KMS-11 (cell line): ENCODE measurements around the gene ARHGDIB.

ENCODE experiments used
- H2AFZ ChIP-seq: fragments of 200-600 bp; sonication (generic); 2 replicates; pipeline ENCODE4 v1.6.1; 2016; ENCODE audit warnings: antibody characterized with exemption, mixed run types, low read depth
- H3K27ac ChIP-seq: fragments of 200-600 bp; sonication (generic); 2 replicates; pipeline ENCODE4 v1.6.1; 2016; ENCODE audit warnings: mild to moderate bottlenecking, mixed run types
- H3K27me3 ChIP-seq: fragments of 200-600 bp; sonication (generic); 2 replicates; pipeline ENCODE4 v1.6.1; 2017; ENCODE audit warnings: mild to moderate bottlenecking, low read depth, mixed run types, moderate library complexity; ENCODE audit not compliant: insufficient read depth
- H3K36me3 ChIP-seq: fragments of 200-600 bp; sonication (generic); 2 replicates; pipeline ENCODE4 v1.6.1; 2017; ENCODE audit warnings: mild to moderate bottlenecking, mixed run types; ENCODE audit not compliant: insufficient read depth
- H3K4me1 ChIP-seq: fragments of 200-600 bp; sonication (generic); 2 replicates; pipeline ENCODE4 v1.6.1; 2016; ENCODE audit warnings: mild to moderate bottlenecking, low read depth, mixed run types; ENCODE audit not compliant: poor library complexity, severe bottlenecking
- H3K4me2 ChIP-seq: fragments of 200-600 bp; sonication (generic); 2 replicates; pipeline ENCODE4 v1.7.0; 2016; ENCODE audit warnings: mild to moderate bottlenecking, mixed run types
- H3K4me3 ChIP-seq: fragments of 200-600 bp; sonication (generic); IDR thresholded peaks from 2 replicates; pipeline ENCODE4 v1.6.1; 2017; ENCODE audit warnings: low read depth, low read length, mixed read lengths; ENCODE audit not compliant: insufficient read depth
- H3K79me2 ChIP-seq: fragments of 200-600 bp; sonication (generic); 2 replicates; pipeline ENCODE4 v1.6.1; 2016; ENCODE audit warnings: low read depth, mixed run types; ENCODE audit not compliant: insufficient read depth
- H3K9ac ChIP-seq: fragments of 200-600 bp; sonication (generic); 2 replicates; pipeline ENCODE4 v1.6.1; 2016; ENCODE audit warnings: mild to moderate bottlenecking, mixed run types
- H4K20me1 ChIP-seq: fragments of 200-600 bp; sonication (generic); 2 replicates; pipeline ENCODE4 v1.6.1; 2016; ENCODE audit warnings: mild to moderate bottlenecking, mixed run types; ENCODE audit not compliant: insufficient read depth
- CTCF ChIP-seq: fragments of 200-600 bp; sonication (generic); conservative IDR thresholded peaks from 2 replicates; pipeline ENCODE4 v1.6.1; 2017; ENCODE audit warnings: low read depth, mild to moderate bottlenecking, antibody characterized with exemption, low read length, moderate library complexity, mixed read lengths

Gene ARHGDIB

GRCh38 chr12:14989790-14990189 lies 28.4 kb upstream of the ARHGDIB start:
- no peak overlapping the region for H2AFZ ChIP-seq
- no peaks in the 10 kb centered on the region for H3K4me1 ChIP-seq
- H3K9ac ChIP-seq = no peak overlapping the region
- H3K27ac ChIP-seq = no peak overlapping the region
- H3K27me3 ChIP-seq = no peaks in the 10 kb centered on the region
- H3K79me2 ChIP-seq = no peaks in the 10 kb centered on the region
- H3K4me2 ChIP-seq = no peak overlapping the region
- TF ChIP-seq CTCF = no peak
- no peak overlapping the region for H3K4me3 ChIP-seq
- no peaks in the 10 kb centered on the region for H4K20me1 ChIP-seq
- no peaks in the 10 kb centered on the region for H3K36me3 ChIP-seq

GRCh38 chr12:14988035-14988434 lies 26.6 kb upstream of the ARHGDIB start:
- Histone ChIP-seq H3K4me1 (no peaks in the 10 kb centered on the region), H3K79me2 (no peaks in the 10 kb centered on the region), H3K4me2 (no peak overlapping the region), H3K27ac (no peak overlapping the region), H3K36me3 (no peaks in the 10 kb centered on the region), H3K9ac (no peak overlapping the region), H2AFZ (no peak overlapping the region), H3K4me3 (no peak overlapping the region), H4K20me1 (no peaks in the 10 kb centered on the region), H3K27me3 (no peaks in the 10 kb centered on the region)
- no peak for TF ChIP-seq CTCF

GRCh38 chr12:14986449-14986848 lies 25.0 kb upstream of the ARHGDIB start:
- H3K4me2 ChIP-seq = no peak overlapping the region
- H3K36me3 ChIP-seq = no peaks in the 10 kb centered on the region
- no peak overlapping the region for H3K27ac ChIP-seq
- H3K27me3 ChIP-seq = no peaks in the 10 kb centered on the region
- H4K20me1 ChIP-seq = no peaks in the 10 kb centered on the region
- TF ChIP-seq CTCF = no peak
- no peak overlapping the region for H2AFZ ChIP-seq
- no peak overlapping the region for H3K9ac ChIP-seq
- no peaks in the 10 kb centered on the region for H3K4me1 ChIP-seq
- no peak overlapping the region for H3K4me3 ChIP-seq
- no peaks in the 10 kb centered on the region for H3K79me2 ChIP-seq

GRCh38 chr12:14984766-14985285 lies 23.4 kb upstream of the ARHGDIB start:
- Histone ChIP-seq H3K79me2 (no peaks in the 10 kb centered on the region), H3K27ac (no peak overlapping the region), H3K4me1 (no peaks in the 10 kb centered on the region), H2AFZ (no peak overlapping the region), H3K4me2 (no peak overlapping the region), H3K9ac (no peak overlapping the region), H3K36me3 (no peaks in the 10 kb centered on the region), H3K4me3 (no peak overlapping the region), H4K20me1 (no peaks in the 10 kb centered on the region), H3K27me3 (no peaks in the 10 kb centered on the region)
- no peak for TF ChIP-seq CTCF
